Natural killer cell (primary cell): ENCODE data around the gene TIGAR. TPM values are rescaled to one million over a fixed set of nuclear protein-coding genes. Genes with fewer than 3 reads are reported as not detected.

Experiments
- ATAC-seq, 3 donors: fragments of 150-1000 bp in 2 of 3; fragments of 200-7000 bp in 1 of 3; cut with Tn5 transposase; 1 replicate in 1 of 3; 2 replicates in 2 of 3; pipeline ENCODE4 v1.10.0; 2021; ENCODE audit warnings: mild to moderate bottlenecking in 2 of 3, moderate library complexity in 2 of 3
- DNase-seq, 2 donors: peaks; one replicate each; pipeline versions ENCODE4 v3.0.0 to v3.0.0-alpha.2; 2013 to 2021; ENCODE audit warnings: mixed read lengths in 1 of 2
- H3K27ac ChIP-seq: one replicate; pipeline ENCODE4 v1.5.1; 2013; ENCODE audit warnings: mild to moderate bottlenecking, low read length
- H3K27me3 ChIP-seq: one replicate; pipeline ENCODE4 v1.6.1; 2013; ENCODE audit warnings: low read length; ENCODE audit not compliant: control insufficient read depth, insufficient read depth
- H3K36me3 ChIP-seq: one replicate; pipeline ENCODE4 v1.6.1; 2013; ENCODE audit warnings: low read length; ENCODE audit not compliant: control insufficient read depth, insufficient read depth
- H3K4me1 ChIP-seq: one replicate; pipeline ENCODE4 v1.6.1; 2013; ENCODE audit warnings: low read length; ENCODE audit not compliant: control insufficient read depth, insufficient read depth
- H3K4me3 ChIP-seq: one replicate; pipeline ENCODE4 v1.5.1; 2013; ENCODE audit warnings: low read length
- H3K9me3 ChIP-seq: one replicate; pipeline ENCODE4 v1.6.1; 2013; ENCODE audit warnings: low read length; ENCODE audit not compliant: control insufficient read depth, insufficient read depth
- H3K27ac Mint-ChIP-seq, 2 donors: one replicate each; pipeline ENCODE4 v1.8.0; 2022; ENCODE audit warnings: mild to moderate bottlenecking in 2 of 2, mixed read lengths in 2 of 2, moderate library complexity in 1 of 2
- H3K27me3 Mint-ChIP-seq, 2 donors: one replicate each; pipeline ENCODE4 v1.8.0; 2022; ENCODE audit warnings: low read depth in 2 of 2, mixed read lengths in 2 of 2
- H3K36me3 Mint-ChIP-seq: one replicate; pipeline ENCODE4 v1.8.0; 2022; ENCODE audit warnings: mixed read lengths
- H3K4me1 Mint-ChIP-seq, 2 donors: one replicate each; pipeline ENCODE4 v1.8.0; 2022; ENCODE audit warnings: mixed read lengths in 2 of 2
- H3K4me3 Mint-ChIP-seq: one replicate; pipeline ENCODE4 v1.8.0; 2022; ENCODE audit warnings: mild to moderate bottlenecking, moderate library complexity, mixed read lengths
- H3K9me3 Mint-ChIP-seq, 2 donors: one replicate each; pipeline ENCODE4 v1.8.0; 2022; ENCODE audit warnings: mixed read lengths in 2 of 2
- CTCF ChIP-seq: fragments of 200-600 bp; IDR thresholded peaks from one replicate; pipeline ENCODE4 v1.8.0; 2022; ENCODE audit warnings: antibody characterized with exemption
- WGBS: methylation state at CpG from one replicate; pipeline ENCODE4 v1.1.7; 2013; ENCODE audit warnings: missing lambda C conversion rate; ENCODE audit not compliant: insufficient coverage; 5-methylcytosine and 5-hydroxymethylcytosine counted together
- intact Hi-C: fragments of 100-400 bp; cut with micrococcal nuclease; formaldehyde crosslinking; loops from one replicate; pipeline ENCODE4 v1.14.2; 2022
- total RNA-seq, 4 donors: library from RNA; stranded (reverse); fragments of 120-200 nt in 1 of 4; gene quantifications; one replicate each; pipeline versions ENCODE4 v1.2.3 to v1.2.4, GENCODE V29; 2013 to 2022

TIGAR gene
- total RNA-seq, 3 donors from 2014 or later (not counting 1 experiment from before 2014, with no cell fraction given), result 6.1 to 7.4 (median 7.3) TPM

GRCh38 chr12:4395818-4396217 is 74.8 kb downstream of the TIGAR start:
- Histone ChIP-seq H3K27ac (no peak overlapping the region), H3K9me3 (no peaks in the 10 kb centered on the region), H3K36me3 (no peaks in the 10 kb centered on the region), H3K27me3 (no peaks in the 10 kb centered on the region), H3K4me3 (no peak overlapping the region), H3K4me1 (peaks cover 9% of the 10 kb centered on the region)
- TF ChIP-seq CTCF, result no peak
- H3K36me3 Mint-ChIP-seq, result no peaks in the 10 kb centered on the region
- WGBS, result 63% methylated on average over 2 of the region's 2 CpGs
- no peak overlapping the region for H3K27ac Mint-ChIP-seq
- peaks cover 12 to 17% of the 10 kb centered on the region in 2 donors for H3K27me3 Mint-ChIP-seq
- intact Hi-C loops, result no loop called here
- H3K9me3 Mint-ChIP-seq, result no peaks in the 10 kb centered on the region
- H3K4me3 Mint-ChIP-seq, result no peak overlapping the region
- DNase-seq, result no peak
- no peak for ATAC-seq
- peaks cover 10 to 14% of the 10 kb centered on the region in 2 donors for H3K4me1 Mint-ChIP-seq

DNA sequence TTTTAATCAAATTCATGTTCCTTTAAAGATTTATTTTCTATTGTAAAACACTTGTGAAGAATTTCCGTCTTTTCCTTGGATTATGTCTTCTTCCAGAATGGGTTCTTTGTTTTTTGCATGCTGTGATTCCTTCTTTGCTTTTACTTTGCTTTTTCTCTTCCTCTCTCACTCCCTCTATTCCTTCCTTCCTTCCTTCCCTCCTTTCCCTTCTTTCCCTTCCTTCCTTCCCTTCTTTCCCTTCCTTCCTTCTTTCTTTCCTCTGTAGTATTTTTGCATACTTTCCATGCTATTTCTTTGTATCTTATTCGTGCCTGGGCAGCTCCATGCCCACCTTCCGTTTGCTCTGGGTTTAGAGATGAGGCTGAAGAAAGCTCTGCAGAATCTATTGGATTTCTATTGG is 80.1 kb downstream of the TIGAR start:
- intact Hi-C loops, result no loop called here
- no peaks in the 10 kb centered on the region for H3K9me3 ChIP-seq
- H3K36me3 Mint-ChIP-seq, result no peaks in the 10 kb centered on the region
- DNase-seq (no peak), ATAC-seq (no peak)
- H3K9me3 Mint-ChIP-seq, result no peaks in the 10 kb centered on the region
- H3K27ac ChIP-seq, result no peak overlapping the region
- no peak overlapping the region for H3K4me3 ChIP-seq
- no peaks in the 10 kb centered on the region for H3K4me1 ChIP-seq
- H3K4me3 Mint-ChIP-seq, result no peak overlapping the region
- H3K4me1 Mint-ChIP-seq, result no peaks in the 10 kb centered on the region
- peaks cover 6 to 10% of the 10 kb centered on the region in 2 donors for H3K27me3 Mint-ChIP-seq
- H3K36me3 ChIP-seq, result no peaks in the 10 kb centered on the region
- no peak overlapping the region for H3K27ac Mint-ChIP-seq
- 88% methylated on average over 2 of the region's 3 CpGs for WGBS
- H3K27me3 ChIP-seq, result no peaks in the 10 kb centered on the region
- TF ChIP-seq CTCF, result no peak

GRCh38 chr12:4402996-4403395 is 82.0 kb downstream of the TIGAR start:
- WGBS, result 81% methylated on average over 3 of the region's 4 CpGs
- DNase-seq (no peak), ATAC-seq (no peak)
- no peaks in the 10 kb centered on the region for H3K9me3 ChIP-seq
- intact Hi-C loops, result no loop called here
- H3K4me3 Mint-ChIP-seq, result no peak overlapping the region
- H3K27me3 ChIP-seq, result no peaks in the 10 kb centered on the region
- H3K27ac Mint-ChIP-seq, result no peak overlapping the region
- no peak for TF ChIP-seq CTCF
- H3K4me1 ChIP-seq, result no peaks in the 10 kb centered on the region
- no peaks in the 10 kb centered on the region for H3K36me3 ChIP-seq
- no peak overlapping the region for H3K27ac ChIP-seq
- H3K27me3 Mint-ChIP-seq, result peaks cover 0 to 6% of the 10 kb centered on the region in 2 donors
- H3K4me3 ChIP-seq, result no peak overlapping the region
- H3K4me1 Mint-ChIP-seq, result no peaks in the 10 kb centered on the region
- H3K9me3 Mint-ChIP-seq, result no peaks in the 10 kb centered on the region
- no peaks in the 10 kb centered on the region for H3K36me3 Mint-ChIP-seq

Other genes starting within 250 kb of the TIGAR start
- 100 to 1,000 TPM; 164 to 247 (median 228) TPM for gene CCND2, start 47.5 kb upstream of the TIGAR start, total RNA-seq
- not detected for gene FGF23, start 58.5 kb downstream of the TIGAR start, total RNA-seq
- not detected for gene FGF6, start 124.6 kb downstream of the TIGAR start, total RNA-seq
- 1 to 10 TPM; 3.4 to 5.4 (median 5.2) TPM for gene RAD51AP1, start 217.7 kb downstream of the TIGAR start, total RNA-seq
- 10 to 100 TPM; 11.3 to 15.3 (median 14.2) TPM for gene DYRK4, start 241.0 kb downstream of the TIGAR start, total RNA-seq